ENCODE measurements around the gene TP53INP2. TPM values are rescaled to one million over a fixed set of nuclear protein-coding genes. Genes with fewer than 3 reads are reported as not detected.
"Not testable (repeated sequence)": the region's sequence is repeated elsewhere in the genome, so short reads cannot be mapped to it uniquely, and the experiment has no call there.

TP53INP2 gene
- total RNA-seq, 1 experiment from 2014 or later, result 1.8 TPM

- Mint-ChIP-seq H3K4me1 (ENCODE audit: insufficient read depth, unreplicated experiment) (peaks cover 19% of the 10 kb centered on the region), H3K4me3 (ENCODE audit: unreplicated experiment) (no peak overlapping the region), H3K27ac (ENCODE audit: low read depth, unreplicated experiment) (peak overlapping the region; percentile 6), H3K27me3 (ENCODE audit: insufficient read depth, unreplicated experiment) (no peaks in the 10 kb centered on the region), H3K36me3 (ENCODE audit: insufficient read depth, unreplicated experiment) (peaks cover 35% of the 10 kb centered on the region), H3K9me3 (ENCODE audit: unreplicated experiment) (no peaks in the 10 kb centered on the region)
- intact Hi-C loops (cut with micrococcal nuclease), result no loop called here
- POLR2A ChIA-PET, result interaction anchor here (0.5 to 1.7 kb wide), 6 partner anchors 9 to 198 kb away, joined by 3 to 7 read pairs (median 3); partner anchors contain the start of genes DYNLRB1 and TP53INP2
- BruUV-seq (replicated peaks), result no TSS peak
- peak; percentile 92 for DNase-seq (ENCODE audit: unreplicated experiment)
- CTCF ChIA-PET, result interaction anchor here (0.6 to 1.9 kb wide), 8 partner anchors 28 to 381 kb away, joined by 3 to 8 read pairs (median 3); no protein-coding TSS in a partner anchor
- no peak for TF ChIP-seq CTCF (IDR thresholded peaks at IDR 0.05; ENCODE audit: unreplicated experiment)
Observed at GRCh38 chr20:34713194-34713943, 9.2 kb downstream of the TP53INP2 start.

GRCh38 chr20:34713944-34714515 lies 9.9 kb downstream of the TP53INP2 start:
- Mint-ChIP-seq H3K4me1 (ENCODE audit: insufficient read depth, unreplicated experiment) (peaks cover 19% of the 10 kb centered on the region), H3K27ac (ENCODE audit: low read depth, unreplicated experiment) (peak overlapping the region; percentile 6), H3K36me3 (ENCODE audit: insufficient read depth, unreplicated experiment) (peaks cover 41% of the 10 kb centered on the region)
- DNase-seq (ENCODE audit: unreplicated experiment); intact Hi-C loops (cut with micrococcal nuclease); BruUV-seq (replicated peaks); H3K9me3 Mint-ChIP-seq (ENCODE audit: unreplicated experiment); H3K27me3 Mint-ChIP-seq (ENCODE audit: insufficient read depth, unreplicated experiment); H3K4me3 Mint-ChIP-seq (ENCODE audit: unreplicated experiment): not testable (repeated sequence)
- ChIA-PET CTCF (interaction anchor here (0.6 to 1.9 kb wide), 9 partner anchors 33 to 382 kb away, joined by 3 to 8 read pairs (median 3); no protein-coding TSS in a partner anchor), POLR2A (interaction anchor here (0.5 to 1.7 kb wide), 6 partner anchors 10 to 199 kb away, joined by 3 to 7 read pairs (median 3); partner anchors contain the start of genes DYNLRB1 and TP53INP2)

GRCh38 chr20:34715384-34715783 lies 11.2 kb downstream of the TP53INP2 start:
- Mint-ChIP-seq H3K4me3 (ENCODE audit: unreplicated experiment) (no peak overlapping the region), H3K27me3 (ENCODE audit: insufficient read depth, unreplicated experiment) (no peaks in the 10 kb centered on the region), H3K36me3 (ENCODE audit: insufficient read depth, unreplicated experiment) (peaks cover 48% of the 10 kb centered on the region), H3K4me1 (ENCODE audit: insufficient read depth, unreplicated experiment) (peaks cover 15% of the 10 kb centered on the region), H3K9me3 (ENCODE audit: unreplicated experiment) (no peaks in the 10 kb centered on the region), H3K27ac (ENCODE audit: low read depth, unreplicated experiment) (no peak overlapping the region)
- no peak for DNase-seq (ENCODE audit: unreplicated experiment)
- intact Hi-C loops (cut with micrococcal nuclease), result no loop called here
- TF ChIP-seq CTCF (IDR thresholded peaks at IDR 0.05; ENCODE audit: unreplicated experiment), result no peak
- CTCF ChIA-PET, result no interaction called here
- no TSS peak for BruUV-seq (replicated peaks)
- POLR2A ChIA-PET, result interaction anchor here (0.8 to 1.0 kb wide), 3 partner anchors 39 to 183 kb away, joined by 3 to 4 read pairs (median 3); no protein-coding TSS in a partner anchor

GRCh38 chr20:34716921-34717229 lies 12.7 kb downstream of the TP53INP2 start:
- POLR2A ChIA-PET, result interaction anchor here (0.6 to 1.2 kb wide), 2 partner anchors 35 to 40 kb away, joined by 3 read pairs; partner anchors contain the start of gene PIGU
- H3K9me3 Mint-ChIP-seq (ENCODE audit: unreplicated experiment), result no peaks in the 10 kb centered on the region
- TF ChIP-seq CTCF (IDR thresholded peaks at IDR 0.05; ENCODE audit: unreplicated experiment), result no peak
- no peak overlapping the region for H3K4me3 Mint-ChIP-seq (ENCODE audit: unreplicated experiment)
- intact Hi-C loops (cut with micrococcal nuclease), result no loop called here
- CTCF ChIA-PET, result no interaction called here
- BruUV-seq (replicated peaks), result no TSS peak
- H3K27me3 Mint-ChIP-seq (ENCODE audit: insufficient read depth, unreplicated experiment), result no peaks in the 10 kb centered on the region
- peaks cover 10% of the 10 kb centered on the region for H3K4me1 Mint-ChIP-seq (ENCODE audit: insufficient read depth, unreplicated experiment)
- no peak overlapping the region for H3K27ac Mint-ChIP-seq (ENCODE audit: low read depth, unreplicated experiment)
- peaks cover 57% of the 10 kb centered on the region for H3K36me3 Mint-ChIP-seq (ENCODE audit: insufficient read depth, unreplicated experiment)
- DNase-seq (ENCODE audit: unreplicated experiment), result no peak
